DMS53 (cell line): ENCODE results near the gene C1orf185.
"Not testable (repeated sequence)": the region's sequence is repeated elsewhere in the genome, so short reads cannot be mapped to it uniquely, and the experiment has no call there.

ENCODE experiments used
- DNase-seq: peaks from one replicate; lab custom pipeline; 2025; lab: John Stamatoyannopoulos, UW

The C1orf185 gene

DNA sequence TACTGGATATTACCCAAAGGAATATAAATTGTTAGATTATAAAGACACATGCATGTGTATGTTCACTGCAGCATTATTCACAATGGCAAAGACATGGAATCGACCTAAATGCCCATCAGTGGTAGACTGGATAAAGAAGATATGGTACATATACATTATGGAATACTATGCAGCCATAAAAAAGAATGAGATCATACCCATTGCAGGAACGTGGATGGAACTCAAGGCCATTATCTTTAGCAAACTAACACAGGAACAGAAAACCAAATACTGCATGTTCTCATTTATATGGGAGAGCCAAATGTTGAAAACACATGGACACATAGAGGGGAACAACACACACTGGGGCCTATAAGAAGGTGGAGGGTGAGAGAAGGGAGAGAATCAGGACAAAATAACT is 35.7 kb downstream of the C1orf185 start:
- DNase-seq = not testable (repeated sequence)

DNA sequence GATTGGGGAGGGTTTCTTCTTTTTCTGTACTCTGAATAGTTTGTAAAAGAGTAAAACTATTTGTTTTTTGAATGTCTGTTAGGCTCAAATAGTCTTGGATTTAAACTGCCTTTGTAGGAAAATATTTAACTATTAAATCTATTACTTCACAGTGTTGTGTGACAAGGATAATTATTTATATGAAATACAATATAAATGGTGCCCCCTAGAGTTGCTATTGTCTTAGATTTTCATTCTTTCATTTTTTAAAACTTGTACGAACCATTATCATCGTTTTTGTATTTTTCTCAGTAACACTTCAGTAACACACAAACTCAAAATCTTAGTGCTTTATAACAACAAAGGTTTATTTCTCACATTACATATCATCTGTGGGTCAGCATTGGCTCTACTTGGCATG is 37.4 kb downstream of the C1orf185 start:
- no peak for DNase-seq

DNA sequence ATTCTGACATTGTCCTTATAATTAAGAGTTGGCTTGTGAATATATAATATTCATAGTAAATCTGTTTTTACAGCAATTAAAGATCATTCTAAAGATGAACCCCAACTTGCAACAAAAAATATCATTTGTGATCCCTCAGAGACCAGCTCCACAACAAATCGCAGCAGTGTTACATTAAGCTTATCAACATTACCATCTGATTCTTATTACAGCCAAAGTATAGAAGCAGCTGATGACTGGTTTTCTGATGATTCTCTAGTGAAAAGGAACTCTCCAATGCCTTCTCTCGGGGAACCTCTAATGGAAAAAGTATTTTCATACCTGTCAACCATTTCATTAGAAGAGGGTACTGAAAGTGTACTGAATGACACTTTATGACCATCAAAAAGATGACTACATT is 45.4 kb downstream of the C1orf185 start:
- no peak for DNase-seq

- DNase-seq = no peak
These were observed 52.7 kb downstream of the C1orf185 start for GRCh38 chr1:51154776-51155175.

GRCh38 chr1:51156752-51157151 is 54.7 kb downstream of the C1orf185 start:
- DNase-seq = no peak

GRCh38 chr1:51157395-51157794 is 55.4 kb downstream of the C1orf185 start:
- no peak for DNase-seq

DNA sequence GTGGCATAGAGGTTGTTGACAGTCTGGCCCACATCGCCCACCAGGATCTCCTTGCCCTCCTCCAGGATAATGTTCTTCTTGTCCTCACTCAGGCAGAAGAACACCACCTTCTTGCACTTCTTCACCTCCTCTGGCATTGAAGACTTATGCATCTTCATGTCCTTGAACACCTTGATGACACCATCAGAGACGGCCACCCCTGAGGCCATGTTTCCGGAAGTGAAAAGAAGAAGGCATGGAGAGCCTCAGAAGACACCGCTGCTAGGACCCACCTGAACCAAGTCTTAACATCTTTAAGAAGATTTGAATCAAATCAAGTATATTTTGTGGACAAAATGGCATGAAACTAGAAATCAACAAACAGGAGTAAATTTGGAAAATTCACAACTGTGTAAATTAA is 56.2 kb downstream of the C1orf185 start:
- DNase-seq = no peak

- peak; percentile 47 for DNase-seq
These were observed 60.5 kb downstream of the C1orf185 start for GRCh38 chr1:51162560-51162959.

- DNase-seq = no peak
These were observed 63.5 kb downstream of the C1orf185 start for GRCh38 chr1:51165540-51165939.

DNA sequence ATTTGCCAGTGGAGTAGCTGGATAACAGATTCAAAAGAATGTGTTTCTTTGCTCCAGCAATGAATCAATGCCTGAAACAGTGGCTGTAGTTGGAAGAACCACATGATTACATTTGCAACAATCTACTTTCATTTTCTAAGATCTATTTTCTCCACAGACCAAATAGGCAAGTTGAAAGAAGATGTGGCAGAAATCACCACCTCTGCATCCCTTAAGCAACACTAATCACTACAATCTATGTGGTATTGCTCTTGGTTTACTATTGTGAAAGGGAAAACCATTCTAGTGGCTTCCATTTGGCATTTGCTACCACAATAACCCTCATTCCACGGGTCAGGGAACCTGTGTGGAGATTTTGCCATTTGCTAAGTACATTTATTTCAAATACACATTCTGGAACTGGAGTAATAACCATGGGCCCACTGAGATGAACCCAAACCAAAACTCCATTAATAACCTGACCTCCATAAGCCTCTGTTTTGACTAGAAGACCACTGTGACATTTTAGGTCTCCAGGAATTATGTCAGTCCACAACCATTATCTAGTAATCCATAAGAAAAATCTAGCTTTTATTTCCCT is 66.3 kb downstream of the C1orf185 start:
- peak; percentile 20 for DNase-seq

GRCh38 chr1:51168936-51169335 is 66.9 kb downstream of the C1orf185 start:
- no peak for DNase-seq

DNA sequence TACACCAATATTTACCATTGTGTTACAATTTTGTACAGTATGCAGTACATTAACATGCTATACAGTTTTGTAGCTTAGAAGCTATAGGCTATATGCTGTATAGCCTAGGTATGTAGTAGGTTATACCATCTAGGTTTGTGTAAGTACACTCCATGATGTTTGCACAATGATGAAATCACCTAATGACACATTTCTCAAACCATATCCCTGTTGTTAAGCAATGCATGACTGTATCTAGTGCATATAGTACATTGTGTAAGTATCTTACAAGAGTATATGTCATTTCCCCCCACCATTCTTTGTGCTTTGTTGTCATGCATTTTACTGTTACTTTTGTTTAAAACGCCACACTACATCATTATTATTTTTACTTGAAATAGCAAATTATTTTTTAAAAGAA is 68.3 kb downstream of the C1orf185 start:
- DNase-seq = peak; percentile 98

DNA sequence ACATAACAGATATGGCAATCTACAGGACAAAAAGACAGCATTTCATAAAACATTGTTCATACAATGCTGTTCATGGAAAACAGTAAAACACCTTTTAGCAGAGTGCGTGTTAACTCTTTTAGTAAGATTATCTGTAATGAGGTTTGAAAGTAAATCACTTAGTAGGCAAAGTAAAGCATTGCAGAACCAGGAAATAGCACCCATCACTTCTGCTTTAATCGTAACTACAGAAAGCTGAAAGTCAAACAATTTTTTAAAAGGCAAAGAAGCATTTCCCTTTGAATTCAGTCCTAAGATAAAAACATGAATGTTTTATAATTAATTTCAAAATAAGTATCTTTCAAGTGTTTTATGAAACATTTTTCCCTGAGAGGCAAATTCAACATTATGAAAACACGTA is 70.8 kb downstream of the C1orf185 start:
- no peak for DNase-seq

GRCh38 chr1:51175278-51175677 is 73.2 kb downstream of the C1orf185 start:
- DNase-seq = no peak

DNA sequence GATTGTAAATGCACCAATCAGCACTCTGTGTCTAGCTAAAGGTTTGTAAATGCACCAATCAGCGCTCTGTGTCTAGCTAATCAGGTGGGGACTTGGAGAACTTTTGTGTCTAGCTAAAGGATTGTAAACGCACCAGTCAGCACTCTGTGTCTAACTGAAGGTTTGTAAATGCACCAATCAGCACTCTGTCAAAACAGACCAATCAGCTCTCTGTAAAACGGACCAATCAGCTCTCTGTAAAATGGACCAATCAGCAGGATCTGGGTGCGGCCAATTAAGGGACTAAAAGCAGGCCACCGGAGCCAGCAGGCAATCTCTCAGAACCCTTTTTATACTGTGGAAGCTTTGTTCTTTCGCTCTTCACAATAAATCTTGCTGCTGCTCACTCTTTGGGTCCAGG is 76.0 kb downstream of the C1orf185 start:
- not testable (repeated sequence) for DNase-seq

DNA sequence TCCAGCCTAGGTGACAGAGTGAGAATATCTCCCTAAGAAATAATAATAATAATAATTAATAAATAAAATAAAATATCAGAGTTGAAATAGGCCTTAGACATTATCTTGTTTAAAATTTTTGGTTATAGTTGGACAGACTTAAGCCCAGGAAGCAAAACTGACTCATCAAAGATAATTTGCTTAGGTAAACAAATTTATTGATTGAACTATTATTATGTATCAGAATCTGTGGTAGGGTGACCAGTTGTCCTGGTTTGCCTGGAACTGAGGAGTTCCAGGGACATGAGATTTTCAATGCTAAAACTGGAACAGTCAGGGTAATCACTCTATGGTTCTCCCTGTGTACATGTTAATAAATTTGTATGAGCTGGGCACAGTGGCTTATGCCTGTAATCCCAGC is 86.2 kb downstream of the C1orf185 start:
- no peak for DNase-seq

DNA sequence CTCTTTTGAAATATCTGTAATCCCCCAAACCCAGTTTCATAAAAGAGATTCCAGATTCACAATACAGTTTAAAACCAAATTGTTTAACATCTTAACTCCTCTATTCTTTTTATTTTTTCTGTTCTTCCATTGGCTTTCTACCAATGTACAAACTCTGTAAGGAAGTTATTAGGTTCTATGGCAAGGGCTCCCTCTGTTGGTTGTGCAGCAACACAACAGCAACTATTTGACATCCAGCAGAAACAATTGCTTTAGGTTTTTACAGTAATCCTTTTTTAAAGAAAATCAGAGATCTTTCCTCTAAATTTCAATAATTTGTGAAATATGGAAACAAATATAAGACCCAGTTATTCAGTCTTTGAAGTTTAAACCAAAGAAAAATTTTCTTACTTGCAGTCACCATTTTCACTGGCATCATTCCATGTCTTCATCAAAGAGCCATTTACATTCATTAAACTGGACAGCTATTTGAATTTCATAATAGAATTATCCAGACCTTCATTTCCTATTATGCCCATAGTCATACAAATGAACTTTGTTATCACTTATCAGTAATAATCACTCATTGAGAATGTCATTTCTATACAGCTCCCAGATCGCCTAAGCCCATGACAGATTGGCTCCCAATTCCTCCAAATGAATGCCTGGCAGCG is 87.5 kb downstream of the C1orf185 start:
- peak; percentile 89 for DNase-seq

- no peak for DNase-seq
These were observed 88.9 kb downstream of the C1orf185 start for GRCh38 chr1:51190961-51191360.

DNA sequence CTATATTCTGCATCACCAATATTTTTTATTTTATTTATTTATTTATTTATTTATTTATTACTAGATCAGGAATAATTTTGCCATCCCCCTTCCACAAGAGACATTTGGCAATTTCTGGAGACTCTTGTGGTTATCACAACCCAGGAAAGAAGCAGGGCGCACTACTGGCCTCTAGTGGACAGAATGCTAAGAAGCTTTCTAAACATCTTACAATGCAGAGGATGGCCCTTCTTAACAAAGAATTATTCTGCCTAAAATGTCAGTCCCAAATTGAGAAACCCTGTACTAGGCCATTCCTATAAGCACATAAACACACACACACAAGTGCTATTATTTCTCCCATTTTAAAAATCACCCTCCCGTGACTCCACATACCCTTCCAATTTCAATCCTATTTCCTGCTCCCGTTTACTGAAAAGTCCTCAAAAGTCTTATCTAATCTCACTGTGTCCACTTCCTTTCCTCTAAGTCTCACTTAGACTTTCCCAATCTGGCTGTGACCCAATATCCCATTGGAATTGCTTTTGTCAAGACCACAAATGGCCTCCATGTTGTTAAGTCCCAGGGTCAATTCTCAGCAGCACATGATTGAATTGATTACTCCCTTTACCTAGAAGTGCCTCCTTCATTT is 90.3 kb downstream of the C1orf185 start:
- peak; percentile 85 for DNase-seq

- no peak for DNase-seq
These were observed 91.5 kb downstream of the C1orf185 start for GRCh38 chr1:51193564-51193963.
